Smooth muscle cell (in vitro differentiated cells): Measurements from ENCODE around the gene IMPDH2. TPM values are rescaled to one million over a fixed set of nuclear protein-coding genes. Genes with fewer than 3 reads are reported as not detected.

Experiments used
- DNase-seq: peaks from one replicate; lab custom pipeline; 2025; ENCODE audit not compliant: unreplicated experiment; lab: John Stamatoyannopoulos, UW
- H2AFZ ChIP-seq: fragments of 200-600 bp; sonication (generic); 2 replicates; pipeline ENCODE4 v1.6.0; 2016; ENCODE audit warnings: antibody characterized with exemption, low read depth, mild to moderate bottlenecking
- H3F3A ChIP-seq: fragments of 200-600 bp; sonication (generic); 2 replicates; pipeline ENCODE4 v1.6.0; 2017; ENCODE audit warnings: antibody characterized with exemption, low read depth
- H3K27ac ChIP-seq: fragments of 200-600 bp; sonication (generic); 2 replicates; pipeline ENCODE4 v1.5.1; 2016; ENCODE audit warnings: low read depth, mild to moderate bottlenecking
- H3K27me3 ChIP-seq: fragments of 200-600 bp; sonication (generic); 2 replicates; pipeline ENCODE4 v1.6.1; 2016; ENCODE audit warnings: low read depth, mild to moderate bottlenecking
- H3K36me3 ChIP-seq: fragments of 200-600 bp; sonication (generic); 2 replicates; pipeline ENCODE4 v1.5.1; 2016; ENCODE audit warnings: low read depth
- H3K4me1 ChIP-seq: fragments of 200-600 bp; sonication (generic); 2 replicates; pipeline ENCODE4 v1.5.1; 2016; ENCODE audit warnings: low read depth
- H3K4me2 ChIP-seq: fragments of 200-600 bp; sonication (generic); 2 replicates; pipeline ENCODE4 v1.6.0; 2016; ENCODE audit warnings: mild to moderate bottlenecking
- H3K4me3 ChIP-seq: fragments of 200-600 bp; sonication (generic); 2 replicates; pipeline ENCODE4 v1.5.1; 2016; ENCODE audit warnings: mild to moderate bottlenecking
- H3K79me2 ChIP-seq: fragments of 200-600 bp; sonication (generic); 2 replicates; pipeline ENCODE4 v1.6.0; 2016; ENCODE audit warnings: low read depth, mild to moderate bottlenecking
- H3K9ac ChIP-seq: fragments of 200-600 bp; sonication (generic); 2 replicates; pipeline ENCODE4 v1.6.0; 2016; ENCODE audit warnings: low read depth
- H3K9me3 ChIP-seq: fragments of 200-600 bp; sonication (generic); replicated peaks from 2 replicates; pipeline ENCODE4 v1.5.1; 2016; ENCODE audit warnings: low read depth
- H4K20me1 ChIP-seq: fragments of 200-600 bp; sonication (generic); 2 replicates; pipeline ENCODE4 v1.6.0; 2016; ENCODE audit warnings: low read depth
- WGBS: methylation state at CpG from one replicate; pipeline ENCODE4 v1.1.7; 2016; ENCODE audit warnings: low lambda C conversion rate; 5-methylcytosine and 5-hydroxymethylcytosine counted together
- polyA plus RNA-seq: library from polyadenylated mRNA; unstranded; fragments of >200 nt; fragmentation: Nextera tagmentation; extraction: Ambion mirVana; gene quantifications from 2 replicates; pipeline ENCODE4 v1.2.1, GENCODE V29; 2016
- total RNA-seq: library from RNA; depleted of rRNA; stranded (reverse); fragments of >200 nt; gene quantifications from 2 replicates; pipeline ENCODE4 v1.2.3, GENCODE V29; 2014
- TF ChIP-seq, protein P1 (sequence below): fragments of 200-600 bp; sonication (generic); IDR thresholded peaks from 2 replicates; pipeline ENCODE4 v1.5.1; 2017; ENCODE audit warnings: borderline replicate concordance, mild to moderate bottlenecking, antibody characterized with exemption; ENCODE audit not compliant: insufficient read depth, poor library complexity, severe bottlenecking

The IMPDH2 gene
- total and polyA plus RNA-seq, 2 experiments from 2014 or later = 105 to 121 TPM

DNA sequence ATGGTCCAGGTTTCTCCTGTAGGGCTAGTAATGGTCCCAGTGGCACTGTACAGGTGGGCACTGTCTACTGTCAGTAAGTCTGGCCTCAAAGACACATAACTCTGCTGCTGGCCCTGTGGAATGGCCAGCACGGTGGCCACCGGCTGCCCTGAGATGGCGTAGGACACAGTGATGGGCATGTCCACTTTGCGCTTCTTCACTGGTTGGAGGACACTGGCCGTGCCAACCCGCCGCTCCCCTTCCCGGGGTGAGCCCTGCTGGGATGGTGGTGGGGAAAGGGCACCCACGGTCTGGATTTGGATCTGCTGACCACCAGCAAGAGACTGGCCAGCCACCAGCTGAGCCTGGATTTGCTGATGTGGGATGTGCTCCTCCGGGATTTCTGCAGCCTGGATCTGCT lies 28.1 kb upstream of the IMPDH2 start:
- no peaks in the 10 kb centered on the region for H3F3A ChIP-seq
- no peak overlapping the region for H3K4me2 ChIP-seq
- H2AFZ ChIP-seq = no peak overlapping the region
- no peak overlapping the region for H3K27ac ChIP-seq
- peaks cover 69% of the 10 kb centered on the region for H4K20me1 ChIP-seq
- TF ChIP-seq, protein P1, sequence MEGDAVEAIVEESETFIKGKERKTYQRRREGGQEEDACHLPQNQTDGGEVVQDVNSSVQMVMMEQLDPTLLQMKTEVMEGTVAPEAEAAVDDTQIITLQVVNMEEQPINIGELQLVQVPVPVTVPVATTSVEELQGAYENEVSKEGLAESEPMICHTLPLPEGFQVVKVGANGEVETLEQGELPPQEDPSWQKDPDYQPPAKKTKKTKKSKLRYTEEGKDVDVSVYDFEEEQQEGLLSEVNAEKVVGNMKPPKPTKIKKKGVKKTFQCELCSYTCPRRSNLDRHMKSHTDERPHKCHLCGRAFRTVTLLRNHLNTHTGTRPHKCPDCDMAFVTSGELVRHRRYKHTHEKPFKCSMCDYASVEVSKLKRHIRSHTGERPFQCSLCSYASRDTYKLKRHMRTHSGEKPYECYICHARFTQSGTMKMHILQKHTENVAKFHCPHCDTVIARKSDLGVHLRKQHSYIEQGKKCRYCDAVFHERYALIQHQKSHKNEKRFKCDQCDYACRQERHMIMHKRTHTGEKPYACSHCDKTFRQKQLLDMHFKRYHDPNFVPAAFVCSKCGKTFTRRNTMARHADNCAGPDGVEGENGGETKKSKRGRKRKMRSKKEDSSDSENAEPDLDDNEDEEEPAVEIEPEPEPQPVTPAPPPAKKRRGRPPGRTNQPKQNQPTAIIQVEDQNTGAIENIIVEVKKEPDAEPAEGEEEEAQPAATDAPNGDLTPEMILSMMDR = no peak
- no peak overlapping the region for H3K4me3 ChIP-seq
- peaks cover 5% of the 10 kb centered on the region for H3K36me3 ChIP-seq
- no peaks in the 10 kb centered on the region for H3K27me3 ChIP-seq
- no peaks in the 10 kb centered on the region for H3K4me1 ChIP-seq
- no peaks in the 10 kb centered on the region for H3K9me3 ChIP-seq
- no peak overlapping the region for H3K9ac ChIP-seq
- DNase-seq = no peak
- 99% methylated on average over 10 of the region's 10 CpGs for WGBS
- peaks cover 33% of the 10 kb centered on the region for H3K79me2 ChIP-seq

GRCh38 chr3:49054344-49054862 lies 25.2 kb upstream of the IMPDH2 start:
- Histone ChIP-seq H2AFZ (no peak overlapping the region), H3K4me3 (no peak overlapping the region), H3K79me2 (peaks cover 23% of the 10 kb centered on the region), H3K4me2 (no peak overlapping the region), H3K9me3 (no peaks in the 10 kb centered on the region), H3K9ac (no peak overlapping the region), H3K4me1 (no peaks in the 10 kb centered on the region), H3K27ac (no peak overlapping the region), H3F3A (no peaks in the 10 kb centered on the region), H3K36me3 (peaks cover 11% of the 10 kb centered on the region), H3K27me3 (no peaks in the 10 kb centered on the region), H4K20me1 (peaks cover 59% of the 10 kb centered on the region)
- DNase-seq = no peak
- WGBS = 100% methylated on average over 2 of the region's 2 CpGs
- TF ChIP-seq, protein P1 = no peak

- Histone ChIP-seq H3K4me1 (no peaks in the 10 kb centered on the region), H3K27me3 (no peaks in the 10 kb centered on the region), H3K27ac (no peak overlapping the region), H3K36me3 (peaks cover 11% of the 10 kb centered on the region), H3K9me3 (no peaks in the 10 kb centered on the region), H3K4me2 (no peak overlapping the region), H3K9ac (no peak overlapping the region), H3K4me3 (no peak overlapping the region), H3F3A (no peaks in the 10 kb centered on the region), H2AFZ (no peak overlapping the region), H3K79me2 (peaks cover 29% of the 10 kb centered on the region), H4K20me1 (peaks cover 57% of the 10 kb centered on the region)
- 90% methylated on average over 1 of the region's 1 CpG for WGBS
- no peak for DNase-seq
- TF ChIP-seq, protein P1 = no peak
Measured at GRCh38 chr3:49053543-49053942, 24.3 kb upstream of the IMPDH2 start.

GRCh38 chr3:49035281-49035680 lies 6.1 kb upstream of the IMPDH2 start:
- Histone ChIP-seq H3K36me3 (no peaks in the 10 kb centered on the region), H3K9ac (no peak overlapping the region), H3K4me3 (no peak overlapping the region), H3K4me2 (no peak overlapping the region), H3K27me3 (no peaks in the 10 kb centered on the region), H3K4me1 (no peaks in the 10 kb centered on the region), H3K9me3 (no peaks in the 10 kb centered on the region), H3K27ac (no peak overlapping the region), H4K20me1 (no peaks in the 10 kb centered on the region), H3K79me2 (no peaks in the 10 kb centered on the region), H2AFZ (no peak overlapping the region), H3F3A (peaks cover 11% of the 10 kb centered on the region)
- TF ChIP-seq, protein P1 = no peak
- DNase-seq = no peak
- 100% methylated on average over 3 of the region's 3 CpGs for WGBS
